ENCODE results near the gene AQP1.

AQP1 gene

DNA sequence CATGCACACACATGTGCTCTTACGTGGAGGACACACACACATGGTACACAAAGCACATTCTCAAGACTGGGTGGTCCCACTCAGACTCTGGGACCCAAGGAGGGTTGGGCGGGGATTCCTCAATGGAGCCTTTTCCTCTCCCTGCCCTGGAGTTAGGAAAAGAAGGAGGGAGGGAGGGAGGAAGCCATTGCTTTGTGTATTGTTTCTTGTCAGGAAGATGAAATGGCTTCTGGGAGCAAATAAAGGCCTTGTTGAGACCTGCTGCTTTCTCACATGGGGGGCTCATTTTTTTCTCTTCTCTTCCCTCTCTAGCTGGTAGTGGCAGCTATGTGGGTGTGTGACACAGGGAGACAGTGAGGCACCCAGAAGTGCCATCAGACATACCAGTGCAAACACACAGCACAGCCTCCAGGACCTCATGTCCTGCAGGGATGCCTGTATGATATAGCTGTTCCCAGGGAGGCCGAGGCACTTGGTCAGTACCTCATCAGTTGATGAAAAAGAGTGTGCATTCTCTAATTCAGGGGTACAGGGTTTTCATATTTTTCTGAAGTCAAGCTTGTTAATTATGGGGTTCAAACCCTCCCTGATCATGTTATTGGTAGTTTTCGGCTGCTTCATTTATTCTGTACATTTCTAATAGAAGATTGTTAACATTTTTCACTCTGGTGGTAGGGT, 5.7 kb downstream of the AQP1 start:
- H3K4me3 ChIP-seq (ENCODE audit: low read depth, low read length), result no peak overlapping the region
- DNase-seq (ENCODE audit: low read depth), result no peak
- TF ChIP-seq, protein P1, sequence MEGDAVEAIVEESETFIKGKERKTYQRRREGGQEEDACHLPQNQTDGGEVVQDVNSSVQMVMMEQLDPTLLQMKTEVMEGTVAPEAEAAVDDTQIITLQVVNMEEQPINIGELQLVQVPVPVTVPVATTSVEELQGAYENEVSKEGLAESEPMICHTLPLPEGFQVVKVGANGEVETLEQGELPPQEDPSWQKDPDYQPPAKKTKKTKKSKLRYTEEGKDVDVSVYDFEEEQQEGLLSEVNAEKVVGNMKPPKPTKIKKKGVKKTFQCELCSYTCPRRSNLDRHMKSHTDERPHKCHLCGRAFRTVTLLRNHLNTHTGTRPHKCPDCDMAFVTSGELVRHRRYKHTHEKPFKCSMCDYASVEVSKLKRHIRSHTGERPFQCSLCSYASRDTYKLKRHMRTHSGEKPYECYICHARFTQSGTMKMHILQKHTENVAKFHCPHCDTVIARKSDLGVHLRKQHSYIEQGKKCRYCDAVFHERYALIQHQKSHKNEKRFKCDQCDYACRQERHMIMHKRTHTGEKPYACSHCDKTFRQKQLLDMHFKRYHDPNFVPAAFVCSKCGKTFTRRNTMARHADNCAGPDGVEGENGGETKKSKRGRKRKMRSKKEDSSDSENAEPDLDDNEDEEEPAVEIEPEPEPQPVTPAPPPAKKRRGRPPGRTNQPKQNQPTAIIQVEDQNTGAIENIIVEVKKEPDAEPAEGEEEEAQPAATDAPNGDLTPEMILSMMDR (IDR thresholded peaks at IDR 0.05; ENCODE audit: insufficient read depth, low read depth, low read length, missing control alignments), result no peak

DNA sequence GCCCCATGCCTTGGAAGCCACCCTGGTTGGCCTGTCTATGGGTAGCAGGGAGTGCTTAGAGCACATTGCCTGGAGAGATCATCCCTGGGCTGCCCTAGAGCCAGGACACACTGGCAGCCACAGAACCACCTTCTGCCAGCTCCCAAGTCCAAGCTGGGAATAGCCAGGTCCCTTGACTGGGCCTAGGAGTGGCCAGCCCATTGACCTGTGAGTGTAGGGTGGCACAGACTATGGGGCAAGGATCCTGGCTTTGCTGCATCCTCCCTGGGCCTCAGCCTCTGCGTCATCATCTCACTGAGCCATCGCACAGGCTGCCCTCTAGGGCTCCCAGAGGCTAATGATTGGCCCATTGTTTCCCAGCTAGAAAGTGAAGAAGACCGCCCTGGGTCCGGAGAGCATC, 7.0 kb downstream of the AQP1 start:
- DNase-seq (ENCODE audit: low read depth), result no peak
- TF ChIP-seq, protein P1 (IDR thresholded peaks at IDR 0.05; ENCODE audit: insufficient read depth, low read depth, low read length, missing control alignments), result no peak
- no peak overlapping the region for H3K4me3 ChIP-seq (ENCODE audit: low read depth, low read length)

DNA sequence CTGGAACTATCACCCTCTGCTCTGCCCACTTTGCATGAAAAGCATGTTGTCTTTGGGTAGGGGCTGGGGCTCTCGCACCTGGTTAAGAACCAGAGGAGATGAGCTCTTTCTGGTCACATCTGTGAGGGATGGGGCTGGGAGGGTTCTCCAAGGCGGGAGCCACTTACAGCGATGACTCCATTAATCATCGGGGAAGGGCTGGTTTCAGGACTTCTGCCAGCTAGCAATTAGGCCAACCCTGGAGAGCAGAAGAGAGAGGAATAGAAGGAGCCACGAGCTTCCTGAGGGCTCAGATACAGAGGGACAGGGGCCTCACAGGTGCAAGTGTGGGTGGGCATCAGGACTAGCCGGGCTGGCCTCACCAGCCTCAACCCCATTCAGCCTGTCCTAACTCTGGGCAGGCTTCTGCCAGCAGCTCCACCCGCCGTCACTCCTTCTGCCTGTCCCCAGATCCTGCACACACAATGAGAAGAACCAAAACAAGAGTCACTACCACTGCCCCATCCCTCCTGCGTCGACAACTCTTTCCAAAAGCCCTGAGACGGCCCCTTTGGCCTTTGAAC, 8.4 kb downstream of the AQP1 start:
- TF ChIP-seq, protein P1 (IDR thresholded peaks at IDR 0.05; ENCODE audit: insufficient read depth, low read depth, low read length, missing control alignments), result no peak
- no peak overlapping the region for H3K4me3 ChIP-seq (ENCODE audit: low read depth, low read length)
- DNase-seq (ENCODE audit: low read depth), result no peak

DNA sequence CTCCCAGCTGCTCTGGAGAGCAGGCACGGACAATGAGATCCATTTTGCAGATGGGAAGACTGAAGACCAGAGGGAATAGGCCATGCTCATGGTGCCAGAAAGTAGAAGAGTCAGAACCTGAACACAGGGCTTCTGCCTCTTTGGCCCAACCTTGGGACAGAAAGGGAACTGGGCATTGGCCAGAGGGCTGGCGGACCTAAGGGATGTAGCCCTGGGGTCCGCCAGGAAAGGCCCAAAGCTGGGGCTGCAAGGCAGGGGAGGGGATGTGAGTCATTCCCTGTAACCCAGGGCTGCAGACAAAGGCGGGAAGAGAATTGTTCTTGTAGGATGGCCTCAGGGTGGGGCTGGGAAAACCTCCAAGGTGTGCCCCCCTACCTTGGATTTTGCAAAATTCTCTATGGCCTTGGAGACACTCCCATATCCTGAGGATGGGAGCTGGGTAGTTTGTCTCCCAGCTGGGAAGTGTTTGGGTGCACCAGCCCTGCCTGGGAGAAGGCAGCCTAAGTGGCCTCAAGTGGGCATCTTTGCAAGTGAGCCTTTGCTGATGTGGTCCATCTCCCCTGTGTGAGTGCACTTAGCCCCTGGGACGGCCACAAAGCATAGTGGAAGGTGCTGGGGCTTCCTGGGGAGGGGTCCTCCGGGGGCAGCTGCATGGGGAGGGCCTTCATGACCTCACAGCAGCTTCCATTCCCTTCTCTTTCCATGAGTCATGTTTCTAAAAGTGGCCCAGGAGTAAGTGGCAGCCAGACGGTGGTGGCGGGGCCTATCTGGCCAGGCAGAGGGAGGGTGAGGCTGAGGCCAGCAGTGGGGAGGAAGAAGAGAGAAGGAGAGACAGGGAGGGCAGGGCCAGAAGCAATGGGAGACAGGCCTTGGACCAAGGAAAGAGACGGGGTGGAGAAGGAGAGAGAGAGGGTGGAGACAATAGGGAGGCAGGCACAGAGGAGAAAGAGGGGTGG, 9.2 kb downstream of the AQP1 start:
- TF ChIP-seq, protein P1 (IDR thresholded peaks at IDR 0.05; ENCODE audit: insufficient read depth, low read depth, low read length, missing control alignments), result no peak
- DNase-seq (ENCODE audit: low read depth), result no peak
- no peak overlapping the region for H3K4me3 ChIP-seq (ENCODE audit: low read depth, low read length)

DNA sequence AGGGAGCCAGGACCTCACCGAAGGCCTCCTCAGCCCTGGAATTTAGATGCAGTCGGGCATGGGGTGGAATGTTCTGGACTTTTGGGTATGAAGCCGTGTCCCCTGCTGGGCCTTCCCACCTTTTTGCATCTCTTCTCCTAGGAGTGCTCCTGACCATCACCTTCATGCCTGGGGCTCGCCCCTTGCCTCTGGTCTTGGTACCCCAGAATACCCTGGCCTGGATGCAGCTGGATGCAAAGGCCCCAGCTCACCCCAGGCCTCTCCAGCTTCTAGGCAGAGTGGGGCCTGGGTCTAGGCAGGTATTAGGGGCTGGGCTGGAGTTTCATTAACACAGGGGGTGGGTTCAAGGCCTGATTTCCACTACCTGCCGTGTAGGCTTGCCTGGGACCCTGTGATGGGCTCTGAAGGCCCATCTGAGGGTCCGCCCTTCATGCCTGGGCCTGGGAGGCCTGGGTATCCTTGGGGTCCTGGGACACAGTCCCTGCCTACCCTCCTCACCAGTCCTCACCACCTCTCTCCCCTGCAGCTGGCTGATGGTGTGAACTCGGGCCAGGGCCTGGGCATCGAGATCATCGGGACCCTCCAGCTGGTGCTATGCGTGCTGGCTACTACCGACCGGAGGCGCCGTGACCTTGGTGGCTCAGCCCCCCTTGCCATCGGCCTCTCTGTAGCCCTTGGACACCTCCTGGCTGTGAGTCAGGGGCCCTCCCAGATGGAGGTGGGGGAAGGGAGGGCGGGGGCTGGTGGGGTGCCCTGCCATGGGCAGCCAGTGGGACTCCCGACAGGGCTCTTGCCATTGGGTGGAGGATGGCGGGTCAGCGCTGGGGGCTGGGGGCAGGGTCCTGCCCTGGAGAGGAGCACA, 10.1 kb downstream of the AQP1 start:
- TF ChIP-seq, protein P1 (IDR thresholded peaks at IDR 0.05; ENCODE audit: insufficient read depth, low read depth, low read length, missing control alignments), result no peak
- H3K4me3 ChIP-seq (ENCODE audit: low read depth, low read length), result no peak overlapping the region
- DNase-seq (ENCODE audit: low read depth), result no peak

DNA sequence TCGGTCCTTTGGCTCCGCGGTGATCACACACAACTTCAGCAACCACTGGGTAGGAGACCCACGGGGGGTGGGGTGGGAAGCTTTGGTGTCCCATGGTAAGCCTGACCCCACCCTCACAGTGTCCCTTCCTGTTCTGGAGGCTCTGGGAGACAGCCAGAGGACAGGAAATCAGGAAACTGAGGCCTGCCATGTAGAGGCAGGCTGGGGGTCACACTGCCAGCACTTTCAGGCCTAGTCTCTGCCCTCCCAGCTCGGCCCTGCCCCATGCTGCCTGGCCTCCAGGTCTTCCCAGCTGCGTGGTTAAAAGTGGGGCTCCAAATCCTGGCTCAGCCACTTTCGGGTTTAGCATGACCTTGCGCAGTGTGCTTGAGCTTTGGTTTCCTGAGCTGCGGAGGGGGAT, 10.9 kb downstream of the AQP1 start:
- no peak for DNase-seq (ENCODE audit: low read depth)
- H3K4me3 ChIP-seq (ENCODE audit: low read depth, low read length), result no peak overlapping the region
- TF ChIP-seq, protein P1 (IDR thresholded peaks at IDR 0.05; ENCODE audit: insufficient read depth, low read depth, low read length, missing control alignments), result no peak

Data from GM12865 (cell line).